Fibroblast of upper back skin (primary cell): ENCODE results near the gene DTNBP1.
"Not testable (repeated sequence)": the region's sequence is repeated elsewhere in the genome, so short reads cannot be mapped to it uniquely, and the experiment has no call there.

ENCODE experiments used
- DNase-seq: peaks from one replicate; pipeline ENCODE4 v3.0.0-alpha.2; 2013

DTNBP1 gene

DNA sequence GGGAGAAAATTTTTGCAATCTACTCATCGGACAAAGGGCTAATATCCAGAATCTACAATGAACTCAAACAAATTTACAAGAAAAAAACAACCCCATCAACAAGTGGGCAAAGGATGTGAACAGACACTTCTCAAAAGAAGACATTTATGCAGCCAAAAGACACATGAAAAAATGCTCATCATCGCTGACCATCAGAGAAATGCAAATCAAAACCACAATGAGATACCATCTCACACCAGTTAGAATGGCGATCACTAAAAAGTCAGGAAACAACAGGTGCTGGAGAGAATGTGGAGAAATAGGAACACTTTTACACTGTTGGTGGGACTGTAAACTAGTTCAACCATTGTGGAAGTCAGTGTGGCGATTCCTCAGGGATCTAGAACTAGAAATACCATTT, 4.1 kb upstream of the DTNBP1 start:
- DNase-seq, result not testable (repeated sequence)

DNA sequence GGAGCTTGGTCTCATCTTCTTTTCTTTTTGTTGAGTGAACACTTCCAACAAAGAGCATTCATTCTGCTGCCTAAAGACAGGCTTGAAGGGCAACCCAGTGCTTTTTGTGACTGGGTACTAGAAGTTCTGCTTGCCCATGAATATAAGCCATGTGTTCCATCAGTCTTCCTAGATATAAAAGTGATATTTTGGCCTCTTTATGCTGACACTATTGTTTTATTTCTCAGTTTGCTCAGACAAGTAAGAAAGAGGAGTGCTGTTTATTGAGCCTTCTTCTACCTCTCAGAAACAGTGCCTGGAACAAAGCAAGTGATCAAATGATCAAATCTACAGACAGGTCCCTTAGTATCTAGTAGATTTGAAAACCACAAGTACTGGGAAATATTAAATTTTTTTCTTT, 2.4 kb upstream of the DTNBP1 start:
- no peak for DNase-seq

DNA sequence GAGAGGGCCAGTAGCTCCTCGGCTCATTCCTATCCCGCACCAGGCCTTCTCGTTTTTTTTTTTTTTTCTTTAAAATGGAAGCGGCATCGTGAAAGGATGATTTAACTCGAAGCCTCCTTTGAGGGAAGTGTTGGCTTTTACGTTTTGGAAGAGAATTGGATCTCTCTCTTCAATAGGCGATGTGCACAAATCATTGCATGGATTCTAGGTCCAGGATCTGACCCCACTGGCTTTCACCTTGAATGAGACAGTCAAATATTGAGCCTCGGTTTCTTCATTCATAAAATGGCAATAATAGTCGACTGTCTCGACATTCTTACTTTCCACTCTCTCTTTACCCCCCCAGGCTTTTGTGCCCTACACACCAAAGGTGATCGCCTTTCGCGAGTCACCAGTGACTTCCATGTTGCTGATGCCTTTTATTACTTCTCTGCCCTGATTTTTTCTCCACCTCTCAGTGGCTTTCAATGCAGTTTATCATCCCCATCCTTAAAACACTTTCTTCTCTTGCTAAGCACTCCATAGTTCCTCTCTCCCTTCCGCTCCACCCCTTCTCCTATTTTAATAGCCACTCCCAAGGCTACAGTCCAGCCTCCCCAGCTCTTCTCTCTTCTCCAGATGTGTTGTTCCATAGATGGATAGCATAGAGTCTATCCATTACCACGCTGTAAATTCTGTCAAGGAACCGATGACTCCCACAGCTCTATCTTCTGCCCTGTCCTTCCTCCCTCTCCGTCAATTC, 473 bp upstream of the DTNBP1 start:
- no peak for DNase-seq

DNA sequence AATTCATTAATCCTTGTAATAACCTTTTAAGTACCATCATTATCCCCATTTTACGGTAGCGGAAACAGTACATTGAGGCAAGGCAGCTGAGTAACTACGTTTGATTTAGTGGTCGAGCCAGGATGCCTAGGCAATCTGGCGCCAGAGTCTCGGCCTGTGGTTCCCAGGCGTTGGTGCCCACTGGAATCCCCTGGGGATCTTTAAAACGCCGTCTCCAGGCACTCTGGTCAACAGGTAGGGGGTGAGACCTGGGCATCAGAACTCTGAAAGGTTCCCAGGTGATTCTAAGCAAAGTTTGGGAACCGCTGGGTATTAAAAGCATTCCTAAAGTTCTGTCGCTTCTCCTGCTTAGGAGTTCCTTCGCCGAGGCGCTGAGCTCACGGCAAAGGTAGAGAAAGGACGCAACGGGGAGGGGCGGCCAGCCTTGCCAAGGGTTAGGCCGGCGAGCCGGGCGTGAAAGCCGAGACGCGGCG, 939 bp downstream of the DTNBP1 start:
- DNase-seq, result no peak

DNA sequence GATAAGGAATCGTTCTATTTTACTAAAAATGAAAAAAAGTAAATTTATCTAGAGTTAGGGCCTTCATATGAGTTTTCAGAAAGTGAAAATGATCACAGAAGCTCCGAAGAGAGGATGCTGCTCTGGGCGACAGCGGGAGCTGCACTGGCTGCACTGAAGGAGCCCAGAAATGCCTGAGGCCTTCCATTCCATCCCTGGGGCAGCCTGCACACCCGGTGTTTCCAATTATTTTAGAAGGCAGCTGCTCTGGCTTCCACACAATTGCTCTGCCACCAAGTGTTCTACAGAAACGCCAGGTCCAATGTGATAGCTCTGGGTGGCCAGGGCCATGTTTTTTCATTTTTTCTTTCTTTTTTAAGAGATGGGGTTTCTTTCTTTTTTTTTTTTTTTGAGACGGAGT, 3.6 kb downstream of the DTNBP1 start:
- DNase-seq, result no peak

DNA sequence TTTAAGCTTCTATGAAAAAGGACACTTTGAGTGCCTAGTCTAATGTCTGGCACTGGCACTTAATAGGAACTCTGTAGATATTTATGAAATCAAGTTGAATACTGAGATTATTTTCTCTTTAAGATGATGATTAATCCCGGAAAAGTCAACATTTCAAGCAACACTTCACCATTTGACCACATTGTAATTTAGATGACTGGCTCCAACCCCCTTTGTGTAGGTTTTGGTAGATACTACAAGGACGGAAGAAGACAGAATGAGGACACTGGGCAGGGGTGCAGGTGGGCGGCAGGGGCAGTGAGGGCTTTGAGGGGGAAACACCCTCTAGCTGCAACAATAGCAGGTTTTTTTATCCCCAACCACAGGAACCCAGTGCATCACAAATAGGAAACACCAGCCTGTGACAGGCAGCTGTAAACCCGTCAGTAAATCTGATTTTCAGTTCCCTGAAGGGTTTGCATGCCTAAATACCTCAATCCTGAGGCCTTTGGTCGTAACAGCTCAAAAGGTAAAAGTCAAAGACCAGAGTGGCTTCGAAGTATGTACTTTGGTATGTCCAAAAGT, 4.6 kb downstream of the DTNBP1 start:
- no peak for DNase-seq

DNA sequence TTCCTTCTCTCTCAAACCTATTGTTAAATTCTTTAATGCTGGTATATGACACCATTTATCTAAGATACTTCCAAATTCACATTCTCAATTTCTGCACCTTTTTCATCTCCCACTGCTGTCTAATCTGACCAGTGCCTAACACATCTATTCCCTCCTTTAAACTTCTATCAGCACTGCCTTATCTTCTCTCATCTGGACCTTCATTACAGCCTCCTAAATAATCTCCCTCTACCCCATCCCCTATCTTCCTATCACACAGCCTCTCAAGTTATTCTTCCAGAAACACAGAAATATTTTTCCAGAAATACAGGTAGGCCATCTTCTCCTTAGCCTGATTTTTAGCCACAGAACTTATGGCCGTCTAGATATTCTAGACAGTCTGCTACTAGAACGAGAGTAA, 5.5 kb downstream of the DTNBP1 start:
- no peak for DNase-seq

DNA sequence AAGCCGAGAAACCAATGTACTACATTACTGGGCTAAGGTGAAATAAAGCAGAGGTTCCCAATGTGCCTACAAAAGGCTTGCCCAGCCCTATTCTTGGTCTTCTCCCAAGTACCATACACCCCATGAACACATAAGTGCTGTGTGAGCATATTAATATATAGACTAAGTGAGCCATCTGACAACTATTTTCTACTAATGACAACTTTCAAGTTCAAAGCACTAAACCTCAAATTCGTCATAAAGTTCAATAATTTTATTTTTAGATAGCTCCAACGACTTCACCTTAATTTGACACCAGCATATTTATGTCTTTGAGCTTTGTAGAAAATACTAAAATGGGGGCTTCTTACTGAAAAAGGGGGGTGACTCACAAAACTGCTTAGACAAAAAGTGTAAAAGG, 6.7 kb downstream of the DTNBP1 start:
- no peak for DNase-seq

DNA sequence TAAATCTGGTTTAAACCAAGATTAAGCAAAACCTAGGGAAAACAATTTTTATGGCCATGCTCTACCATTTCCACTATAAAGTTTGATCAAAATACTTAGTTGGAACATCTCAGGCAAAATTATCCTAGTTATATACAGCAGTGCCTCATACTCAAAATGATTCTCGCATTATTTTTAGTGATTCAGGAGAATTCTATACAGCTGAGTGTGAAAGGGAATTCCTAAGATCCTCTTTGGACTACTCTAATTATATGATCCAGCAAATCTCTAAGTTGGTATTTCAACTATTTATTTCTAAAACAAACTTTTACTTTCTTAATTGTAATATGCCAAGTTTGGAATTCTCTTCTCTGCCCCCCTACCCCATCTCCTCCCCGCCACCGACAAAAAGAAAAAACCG, 8.6 kb downstream of the DTNBP1 start:
- DNase-seq, result no peak

DNA sequence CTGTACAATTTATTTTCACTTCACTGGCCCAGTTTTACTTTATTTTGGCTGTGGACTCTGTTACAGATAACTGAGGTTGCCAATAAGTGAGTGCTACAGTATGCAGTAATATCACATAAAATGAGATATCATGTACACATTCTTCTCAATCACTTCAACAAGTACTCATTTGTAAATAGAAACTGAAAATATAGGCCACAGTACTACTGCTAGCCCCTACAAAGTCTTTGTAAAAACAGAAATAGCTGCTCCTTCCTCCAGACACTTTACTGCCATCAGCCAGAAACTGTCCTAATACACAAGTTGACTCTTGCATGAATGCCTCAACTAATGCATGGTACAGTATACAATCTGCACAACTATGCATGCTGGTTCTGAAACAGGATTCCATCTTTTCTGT, 9.2 kb downstream of the DTNBP1 start:
- DNase-seq, result no peak

DNA sequence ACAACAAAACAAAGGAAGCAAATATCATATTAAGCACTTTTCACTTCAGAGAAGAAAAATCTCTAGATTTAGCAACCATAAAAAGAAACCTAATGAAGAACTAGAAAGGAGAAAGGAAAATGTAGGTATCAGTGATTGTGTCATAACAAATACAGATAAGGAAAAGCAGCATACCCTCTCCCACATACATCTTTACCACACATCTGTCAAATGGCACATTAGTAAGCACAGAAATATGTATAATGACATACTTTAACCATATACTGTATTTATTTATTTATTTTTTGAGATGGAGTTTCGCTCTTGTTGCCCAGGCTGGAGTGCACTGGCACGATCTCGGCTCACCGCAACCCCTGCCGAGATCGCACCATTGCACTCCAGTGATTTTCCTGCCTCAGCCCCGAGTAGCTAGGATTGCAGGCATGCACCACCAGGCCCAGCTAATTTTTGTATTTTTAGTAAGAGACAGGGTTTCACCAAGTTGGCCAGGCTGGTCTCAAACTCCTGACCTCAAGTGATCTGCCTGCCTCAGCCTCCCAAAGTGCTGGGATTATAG, 12.7 kb downstream of the DTNBP1 start:
- peak; percentile 13 for DNase-seq

DNA sequence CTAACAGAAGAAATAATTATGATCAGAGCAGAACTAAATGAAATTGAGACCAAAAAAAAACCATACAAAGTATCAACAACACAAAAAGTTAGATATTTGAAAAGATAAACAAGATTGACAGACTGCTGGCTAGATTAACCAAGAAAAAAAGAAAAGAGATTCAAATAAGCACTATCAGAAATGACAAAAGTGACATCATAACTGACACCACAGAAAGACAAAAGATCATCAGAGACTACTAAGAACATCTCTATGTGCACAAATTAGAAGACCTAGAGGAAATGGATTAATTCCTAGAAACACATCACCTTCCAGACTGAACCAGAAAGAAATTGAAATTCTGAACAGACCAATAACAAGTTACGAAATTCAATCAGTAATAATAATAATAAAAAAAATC, 17.9 kb downstream of the DTNBP1 start:
- no peak for DNase-seq

DNA sequence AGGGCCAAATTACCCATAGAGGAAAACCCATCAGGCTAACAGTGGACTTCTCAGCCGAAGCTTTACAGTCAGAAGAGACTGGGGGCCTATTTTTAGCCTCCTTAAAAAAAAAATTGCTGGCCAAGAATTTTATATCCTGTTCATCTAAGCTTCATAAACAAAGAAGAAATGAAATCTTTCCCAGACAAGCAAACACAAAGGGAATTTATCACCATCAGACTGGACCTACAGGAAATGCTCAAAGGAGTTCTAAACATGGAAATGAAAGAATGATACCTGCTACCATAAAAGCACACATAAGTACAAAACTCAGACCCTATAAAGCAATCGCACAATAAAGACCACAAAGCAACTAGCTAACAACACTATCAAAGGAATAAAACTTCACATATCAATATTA, 19.3 kb downstream of the DTNBP1 start:
- DNase-seq, result no peak

DNA sequence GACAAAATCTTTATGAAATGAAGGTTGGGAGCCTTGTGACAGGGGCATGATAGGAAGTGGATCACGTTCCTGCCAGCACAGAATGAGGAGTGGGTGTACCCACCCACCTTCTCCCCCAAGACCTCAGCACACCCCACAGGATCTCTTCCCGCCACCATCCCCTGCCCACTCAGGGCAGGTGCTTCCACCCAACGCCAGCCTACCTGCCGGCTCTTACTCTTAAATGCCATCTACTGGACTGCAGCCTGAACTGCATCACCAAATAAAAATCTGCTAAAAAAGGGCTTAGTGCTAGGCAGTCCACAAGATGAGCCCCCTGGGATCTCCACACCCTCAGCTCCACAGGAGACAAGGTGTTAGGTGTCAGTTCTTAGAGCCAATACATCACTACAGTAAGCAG, 20.6 kb downstream of the DTNBP1 start:
- no peak for DNase-seq

DNA sequence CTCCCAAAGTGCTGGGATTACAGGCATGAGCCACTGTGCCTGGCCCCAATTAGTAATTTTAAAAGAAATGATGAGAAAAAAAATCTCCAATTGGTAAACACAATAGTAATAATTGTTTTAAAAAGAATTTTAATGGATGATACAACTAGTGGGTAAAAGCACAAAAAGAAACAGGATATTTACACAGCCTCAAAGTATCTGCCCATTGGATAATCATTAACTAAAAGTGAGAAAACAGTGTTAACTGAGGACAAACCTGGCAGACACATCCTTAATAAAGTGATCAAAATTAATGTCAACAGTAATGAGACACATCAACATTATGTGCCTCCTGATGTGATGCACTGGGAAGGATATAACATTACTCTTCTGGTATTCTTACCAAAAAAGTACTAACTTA, 24.5 kb downstream of the DTNBP1 start:
- no peak for DNase-seq

DNA sequence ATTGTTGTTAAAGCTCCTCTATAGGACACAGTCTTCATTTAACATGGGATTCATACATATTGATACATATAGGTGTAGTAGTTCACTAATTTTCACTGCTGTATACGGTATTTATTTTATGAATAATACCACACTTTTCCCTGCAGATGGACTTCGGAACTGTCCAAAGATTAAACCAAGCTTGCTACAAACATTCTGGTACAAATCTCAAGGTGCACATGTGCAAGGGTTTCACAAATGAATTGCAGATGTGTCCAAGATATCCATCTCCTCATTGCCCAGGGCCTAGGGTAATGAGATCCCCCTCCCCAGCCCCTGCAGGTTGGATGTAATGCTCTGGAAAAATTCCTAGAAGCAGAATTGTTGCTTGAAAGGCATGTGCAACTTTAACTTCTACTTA, 31.4 kb downstream of the DTNBP1 start:
- no peak for DNase-seq

DNA sequence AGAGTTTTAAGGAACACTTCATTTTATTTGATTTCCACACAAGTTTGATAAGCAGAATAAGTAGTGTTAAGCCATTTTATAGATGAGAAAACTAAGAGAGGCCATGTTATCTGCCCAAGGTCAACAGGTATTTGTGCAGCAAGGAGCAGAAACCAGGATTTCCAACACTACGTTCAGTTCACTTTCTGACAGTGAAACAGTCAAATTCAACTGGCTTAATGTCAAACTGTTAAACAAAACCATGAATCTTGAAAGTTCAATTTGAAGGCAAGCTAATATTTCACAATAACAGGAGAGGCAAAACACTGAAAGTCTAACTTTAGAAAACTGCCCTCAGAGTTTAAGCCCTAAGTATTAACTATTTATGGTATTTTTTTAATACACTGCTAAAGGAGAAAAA, 32.6 kb downstream of the DTNBP1 start:
- no peak for DNase-seq

DNA sequence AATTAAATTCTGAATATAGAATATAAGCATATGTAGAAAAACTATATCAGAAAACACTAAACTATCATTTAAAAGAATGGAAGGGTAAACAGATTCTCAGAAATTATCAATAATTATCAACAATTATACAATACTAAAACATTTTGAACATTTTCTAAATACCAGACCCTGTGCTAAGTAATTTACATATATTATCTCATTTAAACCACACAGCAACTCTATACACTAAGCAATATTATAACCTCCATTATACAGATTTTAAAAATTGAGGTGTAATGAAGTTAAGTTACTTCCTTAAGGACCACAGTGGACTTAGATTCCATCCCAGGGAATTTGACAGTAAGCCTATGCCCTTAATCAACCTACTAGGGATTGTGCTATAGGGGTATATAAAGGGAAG, 33.3 kb downstream of the DTNBP1 start:
- no peak for DNase-seq

DNA sequence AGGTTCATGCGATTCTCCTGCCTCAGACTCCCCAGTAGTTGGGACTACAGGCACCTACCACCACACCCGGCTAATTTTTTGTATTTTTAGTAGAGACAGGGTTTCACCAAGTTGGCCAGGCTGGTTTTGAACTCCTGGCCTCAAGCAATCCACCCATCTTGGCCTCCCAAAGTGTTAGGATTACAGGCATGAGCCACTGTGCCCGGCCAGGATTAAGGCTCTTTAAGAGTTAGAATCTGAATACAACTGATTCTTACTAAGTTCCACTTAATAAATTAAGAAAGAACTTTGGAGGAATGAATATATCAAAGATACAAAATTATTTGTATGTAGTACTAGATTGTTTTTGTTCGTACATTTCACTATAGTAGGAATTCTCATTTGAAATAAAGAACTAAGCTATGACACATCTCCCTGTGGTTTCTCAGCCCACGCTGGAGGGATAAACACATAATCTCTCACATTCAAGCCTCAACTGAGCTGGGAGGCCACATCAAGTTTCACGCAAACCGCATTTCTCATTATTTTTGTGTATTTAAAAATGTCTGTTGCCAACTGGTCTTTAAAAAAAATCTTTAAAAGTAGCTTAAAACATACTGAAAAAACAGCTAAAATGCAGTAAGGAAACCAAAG, 34.2 kb downstream of the DTNBP1 start:
- DNase-seq, result peak; percentile 82

DNA sequence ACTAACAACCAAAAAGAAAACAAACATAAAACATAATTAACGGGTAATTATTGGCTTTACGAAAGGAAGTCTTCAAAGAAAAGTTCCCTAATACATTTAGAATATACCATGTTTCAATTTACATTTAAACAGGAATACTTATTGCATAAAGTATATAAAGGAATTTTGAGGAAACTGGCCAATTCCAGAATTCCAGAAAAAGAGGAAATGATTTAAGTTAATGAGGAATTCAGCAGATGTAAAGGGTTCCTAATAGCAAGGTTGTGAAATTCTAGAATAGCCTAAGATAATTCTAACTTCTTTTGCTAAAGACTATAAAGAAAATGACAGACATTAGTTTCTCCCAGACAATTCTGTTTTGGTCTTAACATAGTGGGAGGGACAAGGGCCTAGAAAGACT, 35.0 kb downstream of the DTNBP1 start:
- peak; percentile 68 for DNase-seq

DNA sequence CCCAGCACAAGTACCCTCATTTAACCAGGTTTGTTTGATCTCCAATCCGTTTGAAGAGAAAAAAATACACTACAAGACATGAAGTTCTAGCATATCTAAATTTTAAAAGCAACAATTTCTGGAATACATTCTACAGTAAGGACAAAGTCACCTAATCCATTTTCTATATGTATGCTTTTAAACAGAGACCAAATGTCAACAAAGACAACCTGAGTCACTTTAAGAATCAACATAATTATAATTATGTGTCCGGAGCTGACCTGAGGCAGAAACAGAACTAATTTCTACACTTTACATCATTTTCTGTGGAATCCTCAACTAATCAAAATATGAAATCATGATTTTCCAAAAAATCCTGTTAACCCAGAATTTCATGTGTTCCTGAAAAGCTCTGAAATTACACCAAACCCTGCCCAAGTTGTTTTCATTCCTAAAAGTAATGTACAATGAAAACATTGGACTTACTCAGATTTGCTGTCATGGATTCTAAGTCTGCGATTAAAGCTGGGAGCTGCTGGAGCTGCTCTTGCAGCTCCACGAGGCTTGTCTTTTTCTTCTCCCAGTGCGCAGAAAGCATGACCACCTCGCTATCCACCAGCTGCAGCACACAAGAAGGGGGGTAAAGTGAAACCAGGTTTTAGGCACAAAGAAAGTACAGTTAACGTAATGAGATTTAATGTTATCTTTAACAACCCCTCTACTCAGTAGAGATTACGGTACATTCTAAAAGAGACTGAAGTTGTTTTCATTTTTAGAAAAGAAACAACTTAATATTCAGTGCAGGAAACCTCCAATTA, 35.8 kb downstream of the DTNBP1 start:
- DNase-seq, result no peak

DNA sequence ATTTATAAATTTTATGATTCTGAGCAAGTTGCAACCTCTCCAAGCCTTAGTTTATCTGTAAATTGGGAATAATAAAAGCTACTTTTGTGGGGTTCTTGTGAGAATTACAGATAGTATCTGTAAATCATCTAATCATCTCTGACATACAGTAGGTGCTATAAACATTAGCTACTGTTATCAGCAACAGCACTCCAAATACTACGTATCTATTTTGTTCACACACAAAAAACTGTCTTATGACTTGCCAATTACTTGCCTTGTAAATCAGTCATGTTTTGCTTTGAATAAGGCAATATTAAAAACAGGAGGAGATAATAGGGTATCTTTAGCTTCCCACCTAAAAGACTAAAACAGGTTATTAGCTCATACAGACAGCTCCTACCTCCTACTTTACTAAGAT, 36.7 kb downstream of the DTNBP1 start:
- no peak for DNase-seq
